OCI-LY1 (cell line): ENCODE results near the gene KLHL29.

Experiments
- H2AFZ ChIP-seq: fragments of 200-600 bp; sonication (generic), shearing (Covaris generic); 2 replicates; pipeline ENCODE4 v1.6.0; 2014; ENCODE audit warnings: antibody characterized with exemption, mild to moderate bottlenecking, low read length
- H3F3A ChIP-seq: fragments of 200-600 bp; sonication (generic), shearing (Covaris generic); 2 replicates; pipeline ENCODE4 v1.6.0; 2014; ENCODE audit warnings: mild to moderate bottlenecking, antibody characterized with exemption, low read length, moderate library complexity; ENCODE audit not compliant: insufficient read depth
- H3K27ac ChIP-seq: fragments of 200-600 bp; sonication (generic); 2 replicates; pipeline ENCODE4 v1.5.1; 2014; ENCODE audit warnings: low read length, mixed run types, mild to moderate bottlenecking, low read depth; ENCODE audit not compliant: poor library complexity, severe bottlenecking
- H3K27me3 ChIP-seq: fragments of 200-600 bp; sonication (generic); 2 replicates; pipeline ENCODE4 v1.6.0; 2014; ENCODE audit warnings: antibody characterized with exemption, mild to moderate bottlenecking, low read length, moderate library complexity; ENCODE audit not compliant: insufficient read depth
- H3K36me3 ChIP-seq: fragments of 200-600 bp; sonication (generic); 2 replicates; pipeline ENCODE4 v1.6.1; 2014; ENCODE audit warnings: mild to moderate bottlenecking, antibody characterized with exemption, low read length, moderate library complexity, mixed read lengths; ENCODE audit not compliant: insufficient read depth
- H3K4me1 ChIP-seq: fragments of 200-600 bp; sonication (generic); 2 replicates; pipeline ENCODE4 v1.5.1; 2014; ENCODE audit warnings: mild to moderate bottlenecking, low read length, moderate library complexity; ENCODE audit not compliant: insufficient read depth, severe bottlenecking
- H3K4me2 ChIP-seq: fragments of 200-600 bp; sonication (generic), shearing (Covaris generic); 2 replicates; pipeline ENCODE4 v1.6.1; 2014; ENCODE audit warnings: low read length
- H3K4me3 ChIP-seq: fragments of 200-600 bp; sonication (generic); 2 replicates; pipeline ENCODE4 v1.5.1; 2014; ENCODE audit warnings: low read length, low read depth, mild to moderate bottlenecking, mixed read lengths; ENCODE audit not compliant: poor library complexity, severe bottlenecking
- H3K79me2 ChIP-seq: fragments of 200-600 bp; shearing (Covaris generic); 2 replicates; pipeline ENCODE4 v1.6.1; 2016; ENCODE audit warnings: mixed run types, low read length, mixed read lengths; ENCODE audit not compliant: insufficient read depth
- H3K9ac ChIP-seq: fragments of 200-600 bp; sonication (generic), shearing (Covaris generic); 2 replicates; pipeline ENCODE4 v1.6.1; 2014; ENCODE audit warnings: mild to moderate bottlenecking, low read length, mixed read lengths
- H3K9me2 ChIP-seq: fragments of 200-600 bp; sonication (generic), shearing (Covaris generic); 2 replicates; pipeline ENCODE4 v1.6.1; 2014; ENCODE audit warnings: low read depth, mild to moderate bottlenecking, low read length, mixed read lengths
- H3K9me3 ChIP-seq: fragments of 200-600 bp; shearing (Covaris generic); 2 replicates; pipeline ENCODE4 v1.6.1; 2014; ENCODE audit warnings: low read length, mixed read lengths
- H4K20me1 ChIP-seq: fragments of 200-600 bp; sonication (generic), shearing (Covaris generic); 2 replicates; pipeline ENCODE4 v1.6.0; 2016; ENCODE audit warnings: mild to moderate bottlenecking, low read length; ENCODE audit not compliant: insufficient read depth
- CTCF ChIP-seq: fragments of 200-600 bp; sonication (generic), shearing (Covaris generic); IDR thresholded peaks from 2 replicates; pipeline ENCODE4 v1.5.1; 2017; ENCODE audit warnings: mild to moderate bottlenecking, antibody characterized with exemption, low read length, moderate library complexity, mixed read lengths
- EZH2 ChIP-seq: fragments of 200-600 bp; sonication (generic), shearing (Covaris generic); IDR thresholded peaks from 2 replicates; pipeline ENCODE4 v1.8.0; 2017; ENCODE audit warnings: borderline replicate concordance, mixed run types, mild to moderate bottlenecking, antibody characterized with exemption, low read length, moderate library complexity, mixed read lengths

KLHL29 gene

GRCh38 chr2:23547725-23548124 is 162.7 kb downstream of the KLHL29 start:
- H3K4me3 ChIP-seq = no peak overlapping the region
- H3K27ac ChIP-seq = no peak overlapping the region
- no peaks in the 10 kb centered on the region for H3K9me2 ChIP-seq

GRCh38 chr2:23548143-23548769 is 163.3 kb downstream of the KLHL29 start:
- H3F3A ChIP-seq = no peaks in the 10 kb centered on the region
- TF ChIP-seq EZH2 (no peak), CTCF (no peak)
- no peaks in the 10 kb centered on the region for H3K79me2 ChIP-seq
- H3K27ac ChIP-seq = no peak overlapping the region
- no peaks in the 10 kb centered on the region for H3K9me3 ChIP-seq
- no peak overlapping the region for H2AFZ ChIP-seq
- no peak overlapping the region for H3K4me2 ChIP-seq
- 0 out of 2 replicates have a peak, but pooled peaks cover 4% of the 10 kb centered on the region for H3K27me3 ChIP-seq
- H3K9ac ChIP-seq = no peak overlapping the region
- H4K20me1 ChIP-seq = no peaks in the 10 kb centered on the region
- H3K36me3 ChIP-seq = no peaks in the 10 kb centered on the region
- no peaks in the 10 kb centered on the region for H3K4me1 ChIP-seq
- H3K4me3 ChIP-seq = no peak overlapping the region
- no peaks in the 10 kb centered on the region for H3K9me2 ChIP-seq

More at GRCh38 chr2:23547725-23548124, 162.7 kb downstream of the KLHL29 start:
- H4K20me1 ChIP-seq = no peaks in the 10 kb centered on the region
- no peaks in the 10 kb centered on the region for H3K9me3 ChIP-seq
- H3K36me3 ChIP-seq = no peaks in the 10 kb centered on the region
- H3K79me2 ChIP-seq = no peaks in the 10 kb centered on the region
- H3K27me3 ChIP-seq = 0 out of 2 replicates have a peak, but pooled peaks cover 4% of the 10 kb centered on the region
- no peak overlapping the region for H3K9ac ChIP-seq
- H3K4me1 ChIP-seq = no peaks in the 10 kb centered on the region
- H3F3A ChIP-seq = no peaks in the 10 kb centered on the region
- H3K4me2 ChIP-seq = no peak overlapping the region
- no peak overlapping the region for H2AFZ ChIP-seq
- TF ChIP-seq EZH2 (no peak), CTCF (peak; percentile 7; the same call in 1 of the 2 replicates)

- H3K9me2 ChIP-seq = no peaks in the 10 kb centered on the region
- H3F3A ChIP-seq = no peaks in the 10 kb centered on the region
- no peak overlapping the region for H2AFZ ChIP-seq
- H3K9me3 ChIP-seq = no peaks in the 10 kb centered on the region
- H3K4me3 ChIP-seq = no peak overlapping the region
- H3K27ac ChIP-seq = no peak overlapping the region
- no peaks in the 10 kb centered on the region for H4K20me1 ChIP-seq
- no peak for TF ChIP-seq EZH2
- TF ChIP-seq CTCF = no peak
- H3K79me2 ChIP-seq = no peaks in the 10 kb centered on the region
- no peak overlapping the region for H3K4me2 ChIP-seq
- 0 out of 2 replicates have a peak, but pooled peaks cover 4% of the 10 kb centered on the region for H3K27me3 ChIP-seq
- no peaks in the 10 kb centered on the region for H3K4me1 ChIP-seq
- no peaks in the 10 kb centered on the region for H3K36me3 ChIP-seq
- H3K9ac ChIP-seq = no peak overlapping the region
Observed at GRCh38 chr2:23549051-23549450, 164.1 kb downstream of the KLHL29 start.
